HG02642 (cell line): ENCODE measurements around the gene CLCN7.

Experiments used
- ATAC-seq: cut with Tn5 transposase; IDR thresholded peaks from one replicate; pipeline ENCODE4 v1.9.1; 2021; ENCODE audit warnings: mild to moderate bottlenecking; ENCODE audit not compliant: unreplicated experiment, poor library complexity

The CLCN7 gene

DNA sequence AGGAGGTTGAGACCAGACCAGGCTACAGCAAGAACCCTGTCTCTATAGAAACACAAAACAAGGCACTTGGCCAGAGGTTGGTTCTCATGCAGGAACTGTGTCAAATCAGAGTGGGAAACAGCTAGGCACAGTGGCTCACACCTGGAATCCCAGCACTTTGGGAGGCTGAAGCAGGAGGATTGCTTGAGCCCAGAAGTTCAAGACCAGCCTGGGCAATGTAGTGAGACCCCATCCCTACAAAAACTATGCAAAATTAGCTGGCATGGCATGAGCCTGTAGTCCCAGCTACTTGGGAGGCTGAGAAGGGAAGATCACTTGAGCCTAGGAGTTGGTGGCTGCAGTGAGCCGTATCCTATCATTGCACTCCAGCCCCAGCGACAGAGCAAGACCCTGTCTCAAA, 62.0 kb downstream of the CLCN7 start:
- no peak for ATAC-seq

DNA sequence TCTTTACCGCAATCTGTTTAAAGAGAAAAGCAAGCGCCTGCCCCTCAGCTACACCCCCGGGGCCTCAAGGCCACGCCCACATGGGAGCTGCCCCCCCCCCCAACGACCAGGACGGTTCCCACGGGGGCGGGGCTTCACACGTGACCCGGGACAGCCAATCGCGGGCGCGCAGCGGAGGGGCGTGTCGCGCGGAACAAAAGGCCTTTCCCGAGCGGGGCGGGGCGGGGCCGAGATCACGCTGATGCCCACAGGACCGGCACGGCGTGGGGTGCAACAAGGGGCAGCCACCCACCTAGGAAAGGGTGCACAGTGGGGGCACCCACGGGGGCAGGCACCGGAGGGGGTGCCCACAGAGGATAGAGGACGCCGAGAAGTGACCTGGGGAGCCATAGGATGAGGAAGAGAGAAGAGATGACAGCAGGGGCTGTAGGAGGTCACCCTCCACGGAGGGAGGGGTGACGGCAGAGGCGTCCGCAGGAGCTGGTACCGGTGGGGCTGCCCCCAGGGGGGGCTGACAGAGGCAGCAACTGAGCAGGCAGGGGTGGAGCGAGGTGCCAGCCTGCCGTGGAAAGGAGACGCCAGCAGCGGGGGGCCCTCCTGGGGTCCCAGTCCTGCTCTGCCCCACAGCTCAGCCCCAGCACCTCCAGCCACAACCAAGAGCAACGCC, 66.5 kb downstream of the CLCN7 start:
- ATAC-seq = peak; percentile 77

DNA sequence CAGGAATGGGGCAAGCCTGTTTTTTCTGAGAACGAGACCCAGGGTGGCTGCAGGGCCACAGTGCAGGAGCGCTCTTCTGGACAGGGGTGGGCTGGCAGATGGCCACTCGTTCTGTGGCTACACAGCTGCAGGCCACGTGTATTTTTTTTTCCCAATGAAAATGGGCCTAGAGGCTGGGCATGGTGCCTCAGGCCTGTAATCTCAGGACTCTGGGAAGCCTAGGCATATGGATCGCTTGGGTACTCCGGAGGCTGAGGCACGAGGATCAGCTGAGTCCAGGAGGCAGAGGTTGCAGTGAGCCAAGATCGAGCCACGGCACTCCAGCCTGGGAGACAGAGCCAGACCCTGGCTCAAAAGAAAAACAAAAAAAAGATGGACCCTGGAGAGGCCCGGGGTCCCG, 67.1 kb downstream of the CLCN7 start:
- peak; percentile 7 for ATAC-seq

DNA sequence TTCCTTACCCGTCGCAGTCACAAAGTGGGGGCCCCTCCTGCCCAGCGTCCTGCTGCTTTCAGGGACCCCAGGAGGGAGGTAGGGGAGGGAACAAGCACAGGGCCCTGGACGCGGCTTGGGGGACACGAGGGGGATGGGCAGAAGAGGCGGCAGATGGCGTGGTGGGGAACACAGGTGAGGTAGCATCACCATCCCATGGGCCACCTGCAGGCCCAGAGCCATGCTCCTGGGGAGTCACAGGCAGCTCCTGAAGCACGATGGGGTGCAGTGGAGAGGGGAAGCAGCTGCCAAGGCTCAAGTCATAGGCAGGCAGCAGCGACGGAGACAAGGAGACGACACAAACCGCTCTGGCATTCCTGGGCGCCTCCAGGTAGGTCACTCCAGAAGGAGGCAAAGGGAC, 71.1 kb downstream of the CLCN7 start:
- no peak for ATAC-seq

DNA sequence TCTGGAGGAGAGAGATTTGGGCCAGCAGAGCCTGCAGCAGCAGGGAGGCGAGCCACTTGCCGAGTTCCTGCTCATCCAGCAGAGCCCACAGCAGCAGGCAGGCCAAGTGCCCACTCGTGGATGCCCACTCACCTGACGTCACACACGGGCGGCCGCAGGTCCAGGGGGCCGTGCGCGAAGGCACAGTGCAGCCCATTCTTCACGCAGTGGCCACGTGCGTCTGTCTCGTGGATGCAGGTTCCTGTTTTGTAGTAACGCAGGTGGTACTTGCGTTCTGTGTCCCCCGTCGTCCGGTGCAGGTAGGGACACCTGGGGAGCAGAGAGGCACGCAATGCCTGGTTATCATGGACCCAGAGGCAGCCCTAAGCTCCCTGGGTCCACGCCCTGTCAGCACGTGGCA, 71.8 kb downstream of the CLCN7 start:
- no peak for ATAC-seq

DNA sequence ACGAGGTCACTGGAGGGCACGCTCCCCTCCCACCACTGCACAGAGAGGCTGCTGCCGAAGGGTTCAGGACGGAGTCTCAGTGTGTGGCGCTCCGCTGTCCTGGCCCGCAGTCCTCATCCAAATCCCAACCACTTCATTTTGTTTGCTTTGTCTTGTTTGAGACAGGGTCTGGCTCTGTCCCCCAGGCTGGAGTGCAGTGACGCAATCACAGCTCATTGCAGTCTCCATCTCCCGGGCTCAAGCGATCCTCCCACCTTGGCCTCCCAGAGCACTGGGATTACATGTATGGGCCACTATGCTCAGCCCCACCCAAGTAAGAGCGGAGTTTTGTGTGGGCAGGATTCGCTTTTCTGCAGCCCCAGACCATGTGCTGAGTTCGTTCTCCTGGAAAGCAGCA, 73.1 kb downstream of the CLCN7 start:
- ATAC-seq = no peak

DNA sequence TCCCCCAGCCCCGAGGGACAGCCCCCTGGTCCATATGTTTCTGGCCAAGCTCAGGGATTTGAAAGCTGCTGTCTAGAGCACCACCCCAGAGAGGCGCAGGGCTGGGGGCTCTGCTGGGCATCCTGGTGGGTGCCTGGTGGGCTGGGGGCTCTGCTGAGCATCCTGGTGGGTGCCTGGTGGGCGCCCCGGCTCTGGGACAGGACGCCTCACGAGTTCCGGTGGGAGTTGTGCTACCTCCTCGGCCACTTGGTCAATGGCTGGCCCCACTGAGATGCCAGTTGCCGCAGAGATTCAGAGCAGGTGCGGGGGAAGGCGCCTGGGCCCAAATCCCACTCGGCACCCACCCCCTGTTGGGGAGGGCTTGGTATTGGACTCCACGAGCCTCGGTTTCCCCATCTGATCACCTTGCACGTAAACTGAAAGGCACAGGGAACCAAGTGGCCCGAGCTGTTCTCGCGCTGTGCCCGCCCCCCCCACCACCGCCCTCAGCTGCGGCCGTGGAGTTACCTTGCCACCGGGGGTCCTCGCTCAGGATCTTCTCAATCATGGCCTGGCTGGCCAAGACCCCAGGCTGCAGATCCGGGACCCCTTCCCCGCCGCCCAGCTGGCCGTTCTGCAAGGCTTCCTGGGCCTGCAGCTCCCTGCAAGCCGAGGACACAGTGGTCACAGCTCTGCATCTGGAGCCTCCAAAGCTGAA, 73.6 kb downstream of the CLCN7 start:
- no peak for ATAC-seq

DNA sequence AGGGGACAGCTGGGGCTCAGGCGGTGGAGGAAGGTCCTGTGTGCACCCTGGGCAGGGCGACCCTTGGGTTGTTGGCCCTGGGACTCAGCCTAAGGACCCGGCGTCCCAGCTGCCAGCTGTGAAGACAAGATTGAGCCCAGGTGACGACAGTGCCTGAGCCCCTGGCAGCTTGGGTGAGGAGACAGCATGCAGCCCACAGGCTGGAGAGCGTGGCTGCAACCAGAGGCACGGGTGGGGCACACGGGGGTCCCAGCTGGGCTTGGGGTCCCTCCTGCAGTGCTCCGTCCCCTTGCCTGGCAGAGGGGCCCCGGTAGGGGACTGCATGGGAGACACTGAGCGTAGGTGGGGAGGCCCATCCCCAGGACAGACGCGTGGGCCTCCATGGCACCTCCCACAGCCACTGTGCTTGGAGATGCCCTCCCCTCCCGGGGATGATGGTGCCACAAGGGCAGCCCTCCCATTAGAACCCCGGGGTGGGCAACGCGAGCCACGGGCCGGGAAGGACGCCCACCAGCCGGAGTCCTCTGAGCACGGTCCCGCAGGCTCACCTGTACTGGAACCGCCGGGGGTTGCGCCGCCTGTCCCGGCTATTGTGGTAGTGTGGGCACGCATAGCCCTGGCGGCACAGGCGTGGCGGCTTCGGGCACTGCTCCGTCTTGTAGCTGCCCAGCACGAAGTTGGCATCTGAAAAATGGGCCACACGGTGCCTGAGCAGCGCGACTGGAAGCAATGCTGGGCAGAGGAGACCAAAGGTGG, 75.8 kb downstream of the CLCN7 start:
- no peak for ATAC-seq

DNA sequence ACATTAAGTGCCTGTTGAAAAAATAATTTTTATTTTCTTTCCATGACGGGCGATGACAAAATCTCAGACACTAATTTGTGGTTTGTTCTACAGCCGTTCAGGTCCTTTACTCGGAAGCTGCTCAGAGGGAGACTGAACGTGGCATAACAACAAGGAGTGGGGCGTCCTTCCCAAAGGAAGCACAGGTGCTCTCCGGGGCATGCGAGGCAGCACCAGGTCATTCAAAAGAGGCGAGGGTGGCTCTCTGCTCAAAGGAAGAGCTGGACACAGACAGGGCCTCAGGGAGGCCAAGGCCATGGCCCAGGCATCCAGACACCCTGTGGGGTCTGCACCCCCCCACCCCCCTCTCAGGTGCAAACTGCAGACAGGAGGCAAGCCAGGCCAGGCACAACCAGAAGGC, 76.5 kb downstream of the CLCN7 start:
- ATAC-seq = no peak

DNA sequence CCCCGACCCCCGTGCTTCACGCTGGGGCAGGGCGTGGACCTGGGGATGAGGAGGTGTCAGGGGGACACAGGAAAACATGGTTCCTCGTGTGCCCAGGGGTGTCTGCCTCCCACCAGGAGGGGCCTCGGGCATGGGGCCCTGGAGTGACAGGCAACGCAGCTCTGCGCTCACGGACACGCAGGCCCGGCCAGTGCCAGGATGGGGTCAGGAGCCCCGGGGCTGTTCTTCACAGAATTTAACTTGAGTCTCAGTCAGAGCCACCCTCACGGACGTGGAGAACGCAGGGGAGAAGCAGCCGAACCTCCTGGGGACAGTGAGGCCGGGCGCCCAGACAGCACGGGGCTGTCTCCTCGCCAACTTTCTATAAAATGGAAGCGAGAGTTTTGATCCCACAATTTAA, 77.0 kb downstream of the CLCN7 start:
- ATAC-seq = no peak

DNA sequence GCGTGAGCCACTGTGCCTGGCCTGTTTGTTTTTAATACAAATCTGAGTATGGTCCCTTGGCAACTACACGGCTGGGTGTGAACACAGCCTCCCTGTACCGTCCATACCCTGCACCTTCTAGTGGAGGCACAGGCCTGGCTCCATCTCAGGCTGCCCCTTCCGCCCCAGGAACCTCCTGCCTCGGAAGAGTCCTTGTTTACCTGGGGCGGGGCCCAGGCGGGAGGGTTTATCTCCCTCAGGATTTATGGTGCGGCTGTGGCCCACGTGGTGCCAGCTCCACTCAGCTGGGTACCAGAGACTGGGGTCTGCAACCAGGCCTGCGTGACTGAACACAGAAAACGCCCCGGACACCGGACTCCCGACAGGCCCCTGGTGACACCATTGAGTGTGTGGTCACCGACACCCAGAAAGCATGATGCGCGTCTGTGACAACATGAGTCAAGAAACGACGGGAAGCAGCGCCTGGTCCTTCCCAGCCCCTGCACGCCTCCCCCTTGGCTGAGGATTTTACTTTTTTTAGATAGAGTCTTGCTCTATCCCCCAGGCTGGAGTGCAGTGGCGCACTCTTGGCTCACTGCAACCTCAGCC, 79.3 kb downstream of the CLCN7 start:
- no peak for ATAC-seq
